ENCODE results near the gene NCBP3.
"Not testable (repeated sequence)": the region's sequence is repeated elsewhere in the genome, so short reads cannot be mapped to it uniquely, and the experiment has no call there.

Gene NCBP3

GRCh38 chr17:3848229-3848835 is 2.3 kb upstream of the NCBP3 start:
- no peak for FAIRE-seq
- no peak for DNase-seq (ENCODE audit: insufficient read length, low spot score)

DNA sequence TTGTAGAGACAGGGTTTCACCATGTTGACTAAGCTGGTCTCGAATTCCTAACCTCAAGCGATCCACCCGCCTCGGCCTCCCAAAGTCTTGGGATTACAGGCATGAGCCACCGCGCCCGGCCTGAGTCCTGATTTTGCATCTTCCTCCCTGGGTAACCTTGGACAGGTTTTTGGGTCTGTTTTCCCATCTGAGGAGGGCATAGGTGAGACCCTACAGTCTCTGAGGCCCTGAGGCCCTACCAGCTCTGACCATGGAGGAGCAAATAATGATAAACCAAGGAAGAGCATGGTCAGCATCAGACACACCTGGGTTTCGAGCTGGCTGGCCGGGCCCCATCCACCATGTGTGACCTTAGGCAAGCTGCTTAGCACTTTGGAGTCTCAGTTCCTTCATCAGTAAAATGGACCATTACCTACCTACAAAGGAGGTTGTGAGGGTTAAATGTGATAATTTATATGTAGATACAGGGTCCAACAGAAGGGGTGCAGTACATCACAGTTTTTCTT is 1.2 kb upstream of the NCBP3 start:
- no peak for FAIRE-seq

GRCh38 chr17:3846437-3847164 is 555 bp upstream of the NCBP3 start:
- DNase-seq (ENCODE audit: insufficient read length, low spot score) (no peak), FAIRE-seq (peak; percentile 98)

More for the DNA sequence above, 1.2 kb upstream of the NCBP3 start:
- DNase-seq (ENCODE audit: insufficient read length, low spot score), result no peak

GRCh38 chr17:3845291-3845620 is 790 bp downstream of the NCBP3 start:
- DNase-seq (ENCODE audit: insufficient read length, low spot score) (no peak), FAIRE-seq (peak; percentile 75)

GRCh38 chr17:3844556-3844955 is 1.5 kb downstream of the NCBP3 start:
- DNase-seq (ENCODE audit: insufficient read length, low spot score); FAIRE-seq: not testable (repeated sequence)

DNA sequence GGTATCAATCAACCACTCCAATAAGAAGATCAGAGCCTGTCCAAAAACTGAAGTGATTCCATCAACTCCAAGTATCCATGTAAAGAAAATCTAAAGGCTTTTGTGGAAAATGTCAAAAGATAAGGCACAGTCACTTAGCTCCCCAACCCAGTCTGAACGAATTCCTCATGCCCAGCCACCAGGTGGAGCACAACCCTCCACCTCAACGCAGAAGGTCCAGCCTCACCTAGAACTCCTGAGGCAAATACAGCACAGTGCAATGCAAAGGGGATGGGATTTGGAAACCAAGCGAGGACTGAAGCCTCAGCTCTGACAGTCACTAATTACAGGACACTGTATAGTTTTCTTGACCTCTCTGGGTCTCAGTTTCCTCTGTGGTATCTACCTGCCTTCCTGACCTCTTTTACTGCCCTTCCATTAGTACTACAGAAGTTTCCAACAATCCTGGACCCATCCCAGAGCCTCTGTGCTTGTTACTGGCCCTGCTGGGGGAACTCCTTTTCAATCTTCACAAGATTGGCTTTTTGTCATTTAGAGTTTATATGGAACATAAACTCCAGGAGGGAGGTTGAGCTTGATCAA is 2.0 kb downstream of the NCBP3 start:
- FAIRE-seq (peak; percentile 95), DNase-seq (ENCODE audit: insufficient read length, low spot score) (peak; percentile 48)

GRCh38 chr17:3838206-3838605 is 7.8 kb downstream of the NCBP3 start:
- no peak for DNase-seq (ENCODE audit: insufficient read length, low spot score)
- FAIRE-seq, result no peak

DNA sequence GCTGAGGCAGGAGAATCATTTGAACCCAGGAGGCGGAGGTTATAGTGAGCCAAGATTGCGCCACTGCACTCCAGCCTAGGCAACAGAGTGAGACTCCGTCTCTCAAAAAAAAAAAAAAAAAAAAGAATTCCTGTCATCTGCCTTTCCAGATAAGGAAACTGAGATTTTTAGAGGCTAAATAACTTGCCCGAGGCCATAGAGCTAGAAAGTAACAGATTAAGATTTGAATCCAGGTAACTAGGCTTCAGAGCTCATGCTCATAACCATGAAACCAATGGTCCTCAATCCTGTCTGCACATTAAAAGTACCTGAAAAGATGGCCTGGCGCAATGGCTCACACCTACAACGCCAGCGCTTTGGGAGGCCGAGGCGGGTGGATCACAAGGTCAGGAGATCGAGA is 9.5 kb downstream of the NCBP3 start:
- DNase-seq (ENCODE audit: insufficient read length, low spot score), result no peak

DNA sequence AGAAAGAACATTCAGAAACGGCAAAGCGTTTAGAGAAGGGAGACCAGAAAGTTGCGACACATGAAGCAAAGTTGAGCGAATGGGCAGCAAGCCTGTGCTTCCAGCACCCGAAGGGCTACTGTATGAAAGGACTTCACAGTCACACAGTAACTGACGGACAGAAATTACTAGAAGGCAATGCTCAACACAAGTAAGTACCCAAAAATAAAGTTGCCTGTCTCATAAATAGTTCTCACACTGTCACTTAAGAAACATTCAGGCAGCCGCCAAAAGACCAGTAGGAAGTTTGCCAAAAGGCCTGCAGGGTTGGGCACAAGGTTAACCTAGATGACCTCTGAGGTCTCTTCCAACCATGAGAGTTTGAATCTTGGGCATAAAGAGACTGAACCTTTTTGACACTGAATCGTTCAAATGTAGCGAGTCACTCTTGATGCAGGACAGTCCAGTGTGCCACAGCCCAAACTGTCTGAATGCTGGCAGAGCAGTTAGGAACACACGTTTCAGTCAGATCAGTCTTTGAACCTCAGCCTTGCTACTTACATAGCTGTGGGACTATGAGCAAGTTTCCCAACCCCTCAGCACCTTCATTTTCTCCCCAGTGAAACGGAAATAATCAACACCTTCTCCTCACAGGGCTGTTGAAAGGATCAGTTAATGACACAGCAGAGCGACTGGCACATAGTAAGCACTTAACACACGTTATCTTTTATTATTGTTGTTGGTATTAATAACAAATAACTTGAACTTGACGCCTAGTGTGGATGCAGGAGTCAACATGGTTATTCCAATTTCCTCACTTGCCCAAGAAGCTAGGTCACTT is 10.4 kb downstream of the NCBP3 start:
- DNase-seq (ENCODE audit: insufficient read length, low spot score) (no peak), FAIRE-seq (peak; percentile 40)

More for the DNA sequence above, 9.5 kb downstream of the NCBP3 start:
- FAIRE-seq, result no peak

DNA sequence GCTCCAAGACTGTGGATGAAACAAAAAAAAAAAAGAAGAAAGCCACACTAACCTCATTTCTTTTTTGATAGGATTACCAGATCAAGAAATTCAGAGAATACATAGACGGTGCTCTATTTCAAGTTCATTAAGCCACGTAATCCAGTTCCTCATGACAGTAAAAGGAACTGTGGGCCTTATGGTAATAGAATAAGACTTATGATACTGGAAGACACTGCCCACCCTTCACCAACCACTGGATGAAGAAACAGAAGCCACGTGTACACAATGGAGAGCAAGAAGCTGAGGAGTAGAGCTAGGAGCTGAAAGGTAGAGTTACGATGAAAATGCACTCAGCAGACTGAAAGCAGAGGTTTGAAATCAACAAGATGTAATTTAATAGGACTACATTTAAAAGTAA is 11.2 kb downstream of the NCBP3 start:
- FAIRE-seq (no peak), DNase-seq (ENCODE audit: insufficient read length, low spot score) (no peak)

DNA sequence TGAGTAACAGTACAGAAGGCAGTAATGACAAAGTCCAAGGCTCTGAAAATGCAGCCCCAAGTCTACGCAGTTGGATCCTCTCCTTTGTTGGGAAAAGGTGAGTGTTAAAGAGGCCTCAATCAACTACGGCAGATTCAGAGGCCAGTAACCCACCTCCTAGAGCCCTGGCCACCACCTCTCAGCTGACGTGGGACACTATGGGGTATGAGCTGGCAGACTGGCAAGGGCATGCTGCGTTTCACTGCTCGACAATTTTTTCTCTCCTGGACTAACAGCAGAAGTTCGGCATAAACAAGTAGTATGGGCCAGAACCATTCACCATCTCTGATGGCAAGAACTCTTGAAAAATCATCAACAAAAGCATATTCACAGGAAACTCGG is 17.2 kb downstream of the NCBP3 start:
- DNase-seq (ENCODE audit: insufficient read length, low spot score), result no peak
- no peak for FAIRE-seq

- no peak for DNase-seq (ENCODE audit: insufficient read length, low spot score)
- no peak for FAIRE-seq
These were observed 17.7 kb downstream of the NCBP3 start for GRCh38 chr17:3828151-3828851.

- peak; percentile 64 for FAIRE-seq
- no peak for DNase-seq (ENCODE audit: insufficient read length, low spot score)
These were observed 18.8 kb downstream of the NCBP3 start for GRCh38 chr17:3827124-3827773.

GRCh38 chr17:3826191-3826590 is 19.9 kb downstream of the NCBP3 start:
- no peak for FAIRE-seq

DNA sequence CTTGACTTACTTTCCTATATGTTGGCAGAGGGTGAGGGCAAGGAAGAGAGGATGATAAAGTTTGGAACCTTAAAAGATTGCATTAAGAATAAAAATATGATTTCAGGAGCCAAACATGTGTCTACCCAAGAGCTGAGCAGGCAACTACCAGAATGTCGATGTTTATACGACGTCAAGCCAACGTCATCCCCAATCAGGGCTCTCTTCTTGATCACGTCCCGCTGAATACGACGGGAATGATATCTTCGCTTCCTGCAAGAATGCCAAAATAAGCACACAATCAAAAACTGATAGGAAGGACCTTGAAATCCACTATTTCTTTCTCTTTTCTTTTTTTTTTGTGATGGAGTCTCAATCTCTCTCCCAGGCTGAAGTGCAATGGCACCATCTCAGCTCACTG is 24.9 kb downstream of the NCBP3 start:
- no peak for FAIRE-seq
- no peak for DNase-seq (ENCODE audit: insufficient read length, low spot score)

More at GRCh38 chr17:3826191-3826590, 19.9 kb downstream of the NCBP3 start:
- no peak for DNase-seq (ENCODE audit: insufficient read length, low spot score)

DNA sequence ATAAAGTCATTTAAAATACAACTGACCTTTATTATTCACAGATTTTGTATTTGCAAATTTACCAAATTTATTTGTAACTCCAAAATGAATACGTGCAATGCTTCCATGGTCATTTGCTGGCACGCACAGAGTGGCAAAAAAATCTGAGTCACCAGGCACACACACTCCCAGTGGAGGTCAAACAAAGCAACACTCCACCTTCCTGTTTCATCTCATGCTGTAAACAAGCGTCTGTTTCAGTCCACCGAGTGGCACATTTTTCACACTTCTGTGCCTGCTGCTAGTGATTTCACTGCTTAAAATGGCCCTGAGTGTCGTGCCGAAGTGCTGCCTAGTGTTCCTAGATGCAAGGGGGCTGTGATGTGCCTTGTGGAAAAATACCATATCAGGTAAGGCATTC is 27.3 kb downstream of the NCBP3 start:
- FAIRE-seq (no peak), DNase-seq (ENCODE audit: insufficient read length, low spot score) (no peak)

- no peak for DNase-seq (ENCODE audit: insufficient read length, low spot score)
- no peak for FAIRE-seq
These were observed 28.0 kb downstream of the NCBP3 start for GRCh38 chr17:3817851-3818605.

GRCh38 chr17:3815925-3816324 is 30.1 kb downstream of the NCBP3 start:
- FAIRE-seq, result no peak

DNA sequence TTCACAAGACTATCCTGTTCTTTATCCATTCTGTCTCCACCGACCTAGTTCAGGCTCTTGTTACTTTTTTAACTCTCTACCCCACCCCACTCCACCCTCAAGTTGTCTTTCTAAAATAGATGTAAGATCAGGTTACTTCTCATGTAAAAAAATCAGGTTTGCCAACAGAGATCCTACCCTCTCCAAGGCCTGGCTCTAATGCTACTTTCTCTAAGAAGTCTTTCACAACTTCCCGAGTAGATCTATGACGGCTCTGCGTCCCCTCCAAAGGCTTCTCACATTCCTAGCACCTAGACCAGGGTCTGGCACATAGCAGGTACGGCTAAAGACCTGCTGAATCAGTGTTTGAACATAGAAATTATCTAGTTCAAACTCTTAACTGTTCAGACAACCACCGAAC is 30.9 kb downstream of the NCBP3 start:
- FAIRE-seq (no peak), DNase-seq (ENCODE audit: insufficient read length, low spot score) (no peak)

More at GRCh38 chr17:3815925-3816324, 30.1 kb downstream of the NCBP3 start:
- DNase-seq (ENCODE audit: insufficient read length, low spot score), result no peak
